Upper lobe of right lung (tissue), 1 donor: Measurements from ENCODE around the gene NT5C1B. TPM values are rescaled to one million over a fixed set of nuclear protein-coding genes. Genes with fewer than 3 reads are reported as not detected.

Experiments used
- ATAC-seq: fragments of 200-7000 bp; cut with Tn5 transposase; one replicate; pipeline ENCODE4 v1.9.1; 2020; ENCODE audit warnings: mild to moderate bottlenecking, moderate library complexity
- DNase-seq: peaks from one replicate; pipeline ENCODE4 v3.0.0-alpha.2; 2020
- H3K27ac ChIP-seq: fragments of 200-600 bp; one replicate; pipeline ENCODE4 v1.8.0; 2022
- H3K27me3 ChIP-seq: fragments of 200-600 bp; one replicate; pipeline ENCODE4 v1.8.0; 2022; ENCODE audit warnings: mild to moderate bottlenecking
- H3K36me3 ChIP-seq: fragments of 200-600 bp; one replicate; pipeline ENCODE4 v1.8.0; 2022
- H3K4me1 ChIP-seq: fragments of 200-600 bp; one replicate; pipeline ENCODE4 v1.8.0; 2022
- H3K4me3 ChIP-seq: fragments of 200-600 bp; one replicate; pipeline ENCODE4 v1.8.0; 2022; ENCODE audit warnings: mild to moderate bottlenecking
- H3K9me3 ChIP-seq: fragments of 200-600 bp; one replicate; pipeline ENCODE4 v1.8.0; 2022
- CTCF ChIP-seq: fragments of 200-600 bp; IDR thresholded peaks from one replicate; pipeline ENCODE4 v1.8.0; 2022; ENCODE audit warnings: antibody characterized with exemption
- intact Hi-C: fragments of 100-400 bp; cut with DNase I; formaldehyde crosslinking; loops from one replicate; pipeline ENCODE4 v1.11.0; 2022
- total RNA-seq: library from RNA; stranded (reverse); fragmentation: NEBNext Ultra II Directional; extraction: Animal tissue kit (Norgen Biotek cat#: 25700); gene quantifications from one replicate; pipeline ENCODE4 v1.2.1, GENCODE V29; 2021
- donor health status: DM: no; HTN: yes; CAD: no; lungs with severe emphysema.

NT5C1B gene
- total RNA-seq, 1 donor from 2014 or later = not detected

- Histone ChIP-seq H3K27ac (no peak overlapping the region), H3K36me3 (no peaks in the 10 kb centered on the region), H3K4me3 (no peak overlapping the region), H3K9me3 (no peaks in the 10 kb centered on the region), H3K4me1 (peaks cover 10% of the 10 kb centered on the region), H3K27me3 (no peaks in the 10 kb centered on the region)
- intact Hi-C loops = loop anchor here (10.0 kb wide), 1 partner anchor 1350 kb away; no protein-coding TSS in a partner anchor
- TF ChIP-seq CTCF = no peak
- ATAC-seq (no peak), DNase-seq (no peak)
Measured at GRCh38 chr2:18514526-18515461, 74.6 kb downstream of the NT5C1B start.

Other genes with a start within 250 kb of the NT5C1B start
- 22.4 TPM for gene RDH14, start 28.9 kb downstream of the NT5C1B start, total RNA-seq